ENCODE results near the gene MRPS30.
"Not testable (repeated sequence)": the region's sequence is repeated elsewhere in the genome, so short reads cannot be mapped to it uniquely, and the experiment has no call there.

MRPS30 gene

DNA sequence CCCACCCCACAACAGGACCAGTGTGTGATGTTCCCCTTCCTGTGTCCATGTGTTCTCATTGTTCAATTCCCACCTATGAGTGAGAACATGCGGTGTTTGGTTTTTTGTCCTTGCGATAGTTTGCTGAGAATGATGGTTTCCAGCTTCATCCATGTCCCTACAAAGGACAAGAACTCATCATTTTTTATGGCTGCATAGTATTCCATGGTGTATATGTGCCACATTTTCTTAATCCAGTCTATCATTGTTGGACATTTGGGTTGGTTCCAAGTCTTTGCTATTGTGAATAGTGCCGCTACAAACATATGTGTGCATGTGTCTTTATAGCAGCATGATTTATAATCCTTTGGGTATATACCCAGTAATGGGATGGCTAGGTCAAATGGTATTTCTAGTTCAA, 15.9 kb downstream of the MRPS30 start:
- not testable (repeated sequence) for DNase-seq

- no peak for DNase-seq
Measured at GRCh38 chr5:44827681-44828080, 18.9 kb downstream of the MRPS30 start.

GRCh38 chr5:44828719-44829118, 20.0 kb downstream of the MRPS30 start:
- DNase-seq, result no peak

DNA sequence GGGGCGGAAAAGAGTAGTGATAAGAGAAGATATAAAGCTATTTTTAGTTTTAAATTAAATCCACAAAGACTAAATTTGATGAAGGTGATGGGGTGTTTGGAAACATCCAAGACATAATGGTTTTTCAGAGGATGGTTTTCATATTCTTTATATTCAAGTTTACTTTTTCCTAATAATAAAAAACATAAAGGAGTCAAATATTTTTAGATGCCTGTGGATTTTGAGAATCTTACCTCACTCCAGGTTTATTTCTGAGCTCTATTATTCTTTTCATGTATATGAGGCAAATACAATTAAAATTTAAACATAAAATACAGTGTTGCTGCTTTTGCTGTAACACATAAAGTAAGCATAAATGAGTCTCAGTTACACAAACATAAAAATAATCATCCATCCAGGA, 22.2 kb downstream of the MRPS30 start:
- DNase-seq, result no peak

DNA sequence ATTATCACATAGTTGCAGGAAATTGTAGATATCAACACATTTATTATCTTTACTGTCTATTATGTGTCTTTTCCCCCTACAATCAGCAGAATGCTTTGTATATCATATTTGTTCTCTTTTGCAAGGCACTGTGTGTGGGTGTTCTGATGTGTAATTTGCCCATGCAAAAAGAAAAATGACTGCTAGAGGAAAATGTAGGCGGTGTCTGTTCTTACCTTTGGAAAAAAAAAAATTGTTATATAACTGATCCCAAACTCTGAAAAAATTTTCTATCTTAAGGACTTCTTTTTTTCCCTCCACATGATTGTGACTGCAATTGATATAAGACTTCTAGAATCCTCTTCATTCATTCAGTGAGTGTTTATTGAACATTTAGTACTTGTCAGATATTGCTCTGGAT, 24.5 kb downstream of the MRPS30 start:
- no peak for DNase-seq

DNA sequence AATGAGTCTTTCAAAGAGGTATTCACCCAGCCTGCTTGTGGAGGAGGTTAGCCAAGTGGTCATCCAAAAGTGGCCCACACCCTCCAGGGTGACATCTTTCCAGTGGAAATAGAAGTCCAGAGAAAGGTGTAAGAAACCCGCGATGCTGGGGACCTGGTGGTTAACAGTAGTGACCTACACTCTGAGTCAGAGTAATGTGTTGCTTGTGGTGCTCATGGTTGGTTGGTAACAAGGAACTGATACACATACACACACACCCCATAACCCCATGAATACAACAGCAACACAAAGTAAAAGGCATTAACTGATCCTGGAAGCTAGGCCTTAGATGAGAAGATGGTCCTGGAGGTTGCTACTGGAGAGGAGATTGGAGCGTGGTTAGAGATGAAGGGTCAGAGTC, 26.9 kb downstream of the MRPS30 start:
- no peak for DNase-seq

GRCh38 chr5:44839018-44839681, 30.4 kb downstream of the MRPS30 start:
- no peak for DNase-seq

GRCh38 chr5:44842496-44843282, 33.9 kb downstream of the MRPS30 start:
- no peak for DNase-seq

DNA sequence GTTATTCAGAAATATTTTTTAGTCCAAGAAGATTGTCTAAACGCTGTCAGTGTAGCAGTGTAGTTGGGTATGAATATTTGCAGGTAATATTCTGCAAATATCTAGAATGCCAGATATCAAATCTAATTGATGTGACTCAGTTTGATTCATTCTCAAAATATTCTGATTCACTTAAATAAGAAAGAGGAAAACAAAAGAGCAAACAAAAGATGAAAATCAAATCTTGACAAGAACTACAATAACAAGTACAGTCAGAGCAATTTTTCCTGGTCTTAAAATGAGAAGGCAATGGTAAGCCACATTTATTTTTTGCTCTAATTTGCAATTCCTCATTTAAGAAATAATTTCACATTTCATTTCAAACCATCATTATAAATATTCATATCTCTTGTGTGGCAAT, 36.0 kb downstream of the MRPS30 start:
- no peak for DNase-seq

- no peak for DNase-seq
Measured at GRCh38 chr5:44845777-44846176, 37.0 kb downstream of the MRPS30 start.

DNA sequence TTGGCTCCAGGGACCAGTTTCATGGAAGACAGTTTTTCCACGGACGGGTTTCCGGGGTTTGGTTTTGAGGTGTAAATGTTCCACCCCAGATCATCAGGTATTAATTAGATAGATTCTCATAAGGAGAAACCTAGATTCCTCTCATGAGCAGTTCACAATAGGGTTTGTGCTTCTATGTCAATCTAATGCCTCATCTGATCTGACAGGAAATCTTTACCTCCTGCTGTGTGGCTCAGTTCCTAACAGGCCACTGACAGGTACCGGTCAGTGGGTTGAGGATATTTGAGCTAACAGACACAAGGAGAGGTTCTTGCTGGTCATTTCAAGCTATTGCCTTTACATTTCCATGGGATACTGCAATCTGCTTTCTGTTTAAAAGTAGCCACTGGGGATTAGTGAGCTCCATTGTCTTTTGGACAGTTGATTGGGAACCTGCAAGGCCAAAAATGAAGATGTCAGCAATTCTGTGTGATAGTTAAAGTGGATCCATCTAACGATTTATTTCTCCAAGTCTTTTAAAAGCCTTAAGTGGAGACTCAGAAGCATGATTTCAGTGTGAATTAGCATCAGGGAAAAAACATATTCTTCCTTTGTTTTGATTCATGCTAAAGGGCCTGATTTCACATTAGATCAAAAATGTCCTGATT, 38.6 kb downstream of the MRPS30 start:
- DNase-seq, result no peak

GRCh38 chr5:44860267-44860666, 51.5 kb downstream of the MRPS30 start:
- DNase-seq, result no peak

GRCh38 chr5:44862808-44863207, 54.1 kb downstream of the MRPS30 start:
- DNase-seq, result peak; percentile 16 to 48
